GM19035 (cell line): ENCODE data around the gene CNGB1.
"Not testable (repeated sequence)": the region's sequence is repeated elsewhere in the genome, so short reads cannot be mapped to it uniquely, and the experiment has no call there.

ENCODE experiments used
- ATAC-seq: cut with Tn5 transposase; IDR thresholded peaks from one replicate; pipeline ENCODE4 v1.9.1; 2021; ENCODE audit not compliant: unreplicated experiment

Gene CNGB1

GRCh38 chr16:57890752-57891111, 80.2 kb downstream of the CNGB1 start:
- no peak for ATAC-seq

GRCh38 chr16:57889960-57890751, 80.8 kb downstream of the CNGB1 start:
- no peak for ATAC-seq

DNA sequence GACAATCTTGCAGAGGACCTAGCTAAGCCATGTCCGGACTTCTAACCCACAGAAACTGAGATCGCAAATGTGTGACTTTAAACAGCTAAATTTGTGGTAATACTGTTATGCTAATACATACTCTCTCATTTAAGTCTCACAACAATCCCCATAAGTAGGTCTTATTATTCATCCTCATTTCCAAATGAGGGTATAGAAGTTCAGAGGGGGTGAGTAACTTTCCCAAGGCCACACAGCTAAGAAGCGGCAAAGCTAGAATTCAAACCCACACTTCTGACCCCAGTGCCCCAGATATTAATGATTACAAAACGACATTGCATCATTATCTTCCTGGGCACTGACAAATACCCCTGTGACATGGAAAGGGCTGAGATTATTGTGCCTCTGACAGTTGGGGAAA, 81.4 kb downstream of the CNGB1 start:
- no peak for ATAC-seq

GRCh38 chr16:57889111-57889510, 81.8 kb downstream of the CNGB1 start:
- no peak for ATAC-seq

DNA sequence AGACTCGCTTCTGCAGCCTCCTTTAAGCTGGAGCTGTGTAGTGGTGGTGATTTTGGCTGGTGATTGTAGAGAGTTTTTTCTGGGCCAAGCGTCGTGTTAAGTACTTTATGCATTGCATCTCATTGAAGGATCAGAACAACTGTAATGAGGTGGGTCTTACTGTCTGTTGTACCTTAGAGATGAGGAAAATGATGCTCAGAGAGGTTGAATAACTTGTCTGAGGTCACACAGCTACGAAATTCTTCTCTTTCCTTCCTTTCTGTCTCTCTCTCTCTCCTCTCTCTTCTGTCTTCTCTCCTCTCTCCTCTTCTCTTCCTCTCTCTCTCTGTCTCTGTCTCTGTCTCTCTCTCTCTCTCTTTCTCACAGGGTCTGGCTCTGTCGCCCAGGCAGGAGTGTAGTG, 82.8 kb downstream of the CNGB1 start:
- ATAC-seq, result no peak

GRCh38 chr16:57887711-57888110, 83.2 kb downstream of the CNGB1 start:
- no peak for ATAC-seq

GRCh38 chr16:57886427-57886826, 84.5 kb downstream of the CNGB1 start:
- ATAC-seq, result no peak

DNA sequence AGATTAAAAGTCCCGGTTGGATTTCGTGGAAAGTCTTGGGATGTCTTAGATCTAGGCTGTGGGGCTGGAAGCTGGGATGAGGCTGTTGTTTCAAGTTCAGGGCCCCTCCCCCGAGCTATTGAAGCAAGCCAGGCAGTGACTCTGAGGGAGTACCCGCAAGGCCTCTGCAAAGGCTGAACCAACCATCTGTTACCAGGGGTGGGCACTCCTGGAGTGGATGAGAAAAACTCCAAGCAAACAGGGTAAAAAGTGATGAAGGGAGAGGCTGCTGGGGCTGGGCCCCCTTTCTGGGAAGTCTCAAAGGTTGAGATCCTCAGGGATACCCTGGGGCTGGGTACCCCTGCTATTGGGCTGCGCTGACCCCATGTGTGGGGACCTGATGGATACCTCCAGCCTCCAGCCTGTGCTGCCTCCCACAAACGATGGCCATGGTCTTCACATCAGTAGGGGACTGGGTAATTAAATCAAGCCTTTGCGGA, 86.2 kb downstream of the CNGB1 start:
- no peak for ATAC-seq

DNA sequence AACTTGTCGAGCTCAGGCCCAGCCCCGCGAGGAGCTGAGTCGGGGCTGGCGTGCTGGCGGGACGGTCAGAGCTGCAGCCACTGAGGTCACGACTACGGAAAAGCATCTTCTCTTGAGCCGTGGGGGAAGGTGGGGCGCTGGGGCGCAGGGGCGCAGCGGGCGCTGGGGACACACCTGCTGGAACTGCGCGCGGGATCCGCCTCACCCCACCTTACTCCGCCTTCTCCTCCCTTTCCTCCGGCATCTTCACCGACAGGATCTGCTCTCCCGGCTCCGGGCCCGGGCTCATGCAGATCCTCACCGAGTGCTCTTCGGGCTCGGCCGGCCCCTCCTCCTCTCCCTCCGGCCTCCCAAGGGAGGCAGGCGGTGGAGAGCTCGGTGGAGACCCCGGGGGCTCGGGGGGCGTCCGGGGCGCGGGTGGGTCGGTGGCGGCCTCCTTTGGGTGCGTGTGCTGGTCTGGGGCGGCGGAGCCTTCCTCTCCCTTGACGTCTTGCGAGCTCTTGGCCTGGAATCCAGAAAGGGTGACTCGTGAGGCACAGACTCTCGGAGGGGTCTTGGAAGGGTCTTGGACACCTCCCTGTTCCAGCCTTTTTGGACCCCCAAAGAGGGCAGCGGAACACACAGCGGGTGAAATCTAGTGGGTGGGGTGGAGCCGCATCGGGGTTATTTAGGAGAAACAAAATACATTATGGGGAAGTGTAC, 86.8 kb downstream of the CNGB1 start:
- ATAC-seq, result no peak

DNA sequence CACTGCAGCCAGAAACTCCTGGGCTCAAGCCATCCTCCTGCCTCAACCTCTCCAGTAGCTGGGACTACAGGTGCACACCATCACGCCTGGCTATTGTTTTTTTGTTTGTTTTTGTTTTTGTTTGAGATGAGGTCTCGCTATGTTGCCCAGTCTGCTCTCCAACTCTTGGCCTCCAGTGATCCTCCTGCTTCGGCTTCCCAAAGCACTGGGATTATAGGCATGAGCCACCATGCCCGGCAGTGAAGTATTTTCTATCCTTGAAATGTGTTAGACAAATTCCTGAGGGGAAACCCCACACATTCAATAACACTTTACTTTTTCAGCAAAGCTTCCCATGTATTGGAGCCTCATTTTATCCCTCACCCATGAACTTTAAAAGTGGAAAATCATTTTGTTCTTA, 87.4 kb downstream of the CNGB1 start:
- no peak for ATAC-seq

DNA sequence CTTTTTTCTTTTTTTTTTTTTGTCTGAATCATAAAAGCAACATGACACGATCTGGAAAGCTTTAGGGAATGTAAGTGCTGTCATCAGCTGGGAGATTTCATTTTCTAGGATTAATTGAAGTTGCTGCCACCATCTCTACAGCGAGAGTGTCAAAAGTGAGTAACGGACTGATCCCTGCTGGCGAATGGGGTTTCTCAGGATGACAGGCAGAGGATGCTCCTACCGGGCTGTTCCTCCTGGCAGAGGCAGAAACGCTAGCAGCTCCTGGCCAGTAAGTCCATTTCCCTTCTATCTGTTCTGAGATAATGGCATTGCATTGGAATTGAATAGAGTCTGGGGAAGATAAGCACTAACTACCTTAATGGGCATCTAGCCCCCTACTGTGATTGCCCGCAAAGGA, 88.1 kb downstream of the CNGB1 start:
- no peak for ATAC-seq

- ATAC-seq, result no peak
Observed at GRCh38 chr16:57882206-57882605, 88.7 kb downstream of the CNGB1 start.

DNA sequence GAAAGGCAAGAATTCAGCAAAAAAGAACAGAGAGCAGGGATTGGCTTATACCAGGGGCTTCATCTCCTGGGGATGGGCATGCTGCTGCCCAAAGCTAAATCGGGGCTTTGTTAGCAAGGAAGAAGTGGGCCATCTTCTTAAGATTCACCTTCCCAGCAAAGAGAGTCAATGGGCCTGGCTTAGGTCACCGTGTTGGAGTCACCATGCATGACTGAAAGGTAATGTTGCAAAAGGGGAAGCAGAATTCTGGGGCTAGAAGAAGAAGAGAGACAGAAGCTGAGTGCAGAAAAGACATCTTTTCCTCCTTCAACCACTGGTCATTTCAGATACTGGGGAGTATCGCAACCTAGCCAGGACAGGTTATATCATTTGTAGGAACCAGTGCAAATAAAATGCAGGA, 92.3 kb downstream of the CNGB1 start:
- ATAC-seq, result no peak

GRCh38 chr16:57876210-57876609, 94.7 kb downstream of the CNGB1 start:
- no peak for ATAC-seq

DNA sequence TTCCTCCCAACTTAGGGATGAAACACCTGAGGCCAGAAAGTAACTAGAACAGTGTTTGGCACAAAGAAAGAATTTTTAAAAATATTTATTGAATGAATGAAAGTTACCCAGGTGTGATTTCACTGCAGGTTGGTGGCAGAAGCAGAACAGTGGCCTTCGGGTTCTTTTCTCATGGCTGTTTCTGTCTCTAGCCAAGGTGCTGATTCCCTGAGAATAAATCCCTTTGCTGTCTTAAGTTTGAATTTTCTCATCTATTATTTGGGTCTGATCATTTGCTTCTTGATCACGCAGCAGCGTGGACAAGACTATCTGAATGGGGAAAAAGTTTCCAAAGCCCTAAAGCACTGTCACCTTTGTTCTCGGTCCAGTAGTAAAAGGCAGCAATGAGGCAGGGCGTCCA, 95.6 kb downstream of the CNGB1 start:
- ATAC-seq, result no peak

GRCh38 chr16:57873218-57873617, 97.7 kb downstream of the CNGB1 start:
- no peak for ATAC-seq

- not testable (repeated sequence) for ATAC-seq
Observed at GRCh38 chr16:57872764-57873163, 98.2 kb downstream of the CNGB1 start.

- ATAC-seq, result no peak
Observed at GRCh38 chr16:57871456-57871855, 99.5 kb downstream of the CNGB1 start.

- ATAC-seq, result no peak
Observed at GRCh38 chr16:57870753-57871454, 100.0 kb downstream of the CNGB1 start.

DNA sequence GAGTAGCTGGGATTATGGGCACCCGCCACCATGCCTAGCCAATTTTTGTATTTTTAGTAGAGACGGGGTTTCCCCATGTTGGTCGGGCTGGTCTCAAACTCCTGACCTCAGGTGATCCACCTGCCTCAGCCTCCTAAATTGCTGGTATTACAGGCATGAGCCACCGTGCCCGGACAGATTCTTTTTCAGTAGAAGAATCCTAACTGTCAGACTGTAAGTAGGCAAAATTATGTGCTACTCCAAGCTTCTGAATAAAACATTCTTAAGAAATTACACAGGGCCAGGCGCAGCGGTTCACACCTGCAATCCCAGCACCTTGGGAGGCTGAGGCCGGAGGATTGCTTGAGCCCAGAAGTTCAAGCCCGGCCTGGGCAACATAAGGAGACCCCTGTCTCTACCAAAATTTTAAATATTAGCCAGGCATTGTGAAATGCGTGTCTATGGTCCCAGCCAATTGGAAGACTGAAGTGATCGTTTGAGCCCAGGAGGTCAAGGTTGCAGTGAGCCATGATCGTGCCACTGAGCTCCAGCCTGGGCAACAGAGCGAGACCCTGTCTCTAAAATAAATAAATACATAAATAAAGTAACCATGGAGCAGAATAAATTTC, 101.9 kb downstream of the CNGB1 start:
- no peak for ATAC-seq

- ATAC-seq, result no peak
Observed at GRCh38 chr16:57867000-57867561, 103.8 kb downstream of the CNGB1 start.
